WTC11 (cell line): Measurements from ENCODE around the gene DUSP22. TPM values are rescaled to one million over a fixed set of nuclear protein-coding genes. Genes with fewer than 3 reads are reported as not detected.

Source experiments
- ATAC-seq: fragments of 200-7000 bp; cut with Tn5 transposase; 2 replicates; pipeline ENCODE4 v1.10.0; 2021; ENCODE audit warnings: mild to moderate bottlenecking, moderate library complexity
- CTCF ChIA-PET: fragments of 300-600 bp; sonication (Branson Sonifier 250); formaldehyde crosslinking; loops from one replicate; lab custom pipeline; 2021; ENCODE audit warnings: antibody characterized with exemption; lab: Charles Lee
- POLR2A ChIA-PET: fragments of 350-600 bp; sonication (Branson Sonifier 250); formaldehyde crosslinking; loops from one replicate; lab custom pipeline; 2021; ENCODE audit warnings: antibody characterized with exemption; lab: Charles Lee
- DNase-seq: peaks from one replicate; pipeline ENCODE4 v3.0.0; 2021; ENCODE audit warnings: low spot score
- H3K27ac Mint-ChIP-seq: 2 replicates; pipeline ENCODE4 v1.8.0; 2021; ENCODE audit warnings: mixed read lengths
- H3K27me3 Mint-ChIP-seq: 2 replicates; pipeline ENCODE4 v1.8.0; 2021; ENCODE audit warnings: low read depth, mild to moderate bottlenecking, moderate library complexity, mixed read lengths
- H3K36me3 Mint-ChIP-seq: 2 replicates; pipeline ENCODE4 v1.8.0; 2021; ENCODE audit warnings: mixed read lengths
- H3K4me1 Mint-ChIP-seq: 2 replicates; pipeline ENCODE4 v1.8.0; 2022; ENCODE audit warnings: mixed read lengths
- H3K4me3 Mint-ChIP-seq: 2 replicates; pipeline ENCODE4 v1.8.0; 2021; ENCODE audit warnings: mild to moderate bottlenecking, moderate library complexity, mixed read lengths
- H3K9me3 Mint-ChIP-seq: 2 replicates; pipeline ENCODE4 v1.8.0; 2021; ENCODE audit warnings: mixed read lengths
- CDX4 ChIP-seq: fragments of 250-450 bp; sonication (Bioruptor Pico); IDR thresholded peaks from 2 replicates; pipeline ENCODE4 v1.9.0; 2021; ENCODE audit warnings: moderate library complexity, mild to moderate bottlenecking, inconsistent platforms, borderline replicate concordance
- E2F1 ChIP-seq: sonication (generic); formaldehyde crosslinking; IDR thresholded peaks from 2 replicates; pipeline ENCODE4 v1.8.0; 2022; ENCODE audit warnings: mild to moderate bottlenecking, missing genetic modification reagents
- E2F5 ChIP-seq: sonication (generic); formaldehyde crosslinking; IDR thresholded peaks from 2 replicates; pipeline ENCODE4 v1.8.1; 2022; ENCODE audit warnings: mild to moderate bottlenecking, moderate library complexity, missing genetic modification reagents
- FOXK1 ChIP-seq: sonication (generic); formaldehyde crosslinking; IDR thresholded peaks from 2 replicates; pipeline ENCODE4 v1.8.0; 2022; ENCODE audit warnings: mild to moderate bottlenecking, moderate library complexity, missing genetic modification reagents
- FOXP1 ChIP-seq: sonication (generic); formaldehyde crosslinking; IDR thresholded peaks from 2 replicates; pipeline ENCODE4 v1.8.0; 2022; ENCODE audit warnings: missing genetic modification reagents, mild to moderate bottlenecking, moderate library complexity, borderline replicate concordance
- HMGA2 ChIP-seq: fragments of 250-450 bp; sonication (Bioruptor Pico); IDR thresholded peaks from 2 replicates; pipeline ENCODE4 v1.4.0; 2021; ENCODE audit warnings: mild to moderate bottlenecking, moderate library complexity
- JAZF1 ChIP-seq: fragments of 250-450 bp; sonication (Bioruptor Pico); IDR thresholded peaks from 2 replicates; pipeline ENCODE4 v1.9.0; 2021; ENCODE audit warnings: moderate library complexity, mild to moderate bottlenecking, inconsistent platforms
- KAT7 ChIP-seq: sonication (generic); formaldehyde crosslinking; IDR thresholded peaks from 2 replicates; pipeline ENCODE4 v1.8.1; 2023; ENCODE audit warnings: missing genetic modification reagents, mild to moderate bottlenecking, borderline replicate concordance
- MAX ChIP-seq: sonication (generic); formaldehyde crosslinking; IDR thresholded peaks from 2 replicates; pipeline ENCODE4 v1.8.0; 2022; ENCODE audit warnings: mild to moderate bottlenecking, missing genetic modification reagents
- NFE2L1 ChIP-seq: sonication (generic); formaldehyde crosslinking; IDR thresholded peaks from 2 replicates; pipeline ENCODE4 v1.8.1; 2023; ENCODE audit warnings: missing genetic modification reagents
- NR2C2 ChIP-seq: sonication (generic); formaldehyde crosslinking; IDR thresholded peaks from 2 replicates; pipeline ENCODE4 v1.8.0; 2022; ENCODE audit warnings: mild to moderate bottlenecking, missing genetic modification reagents
- PREB ChIP-seq: sonication (generic); formaldehyde crosslinking; IDR thresholded peaks from 2 replicates; pipeline ENCODE4 v1.8.1; 2022; ENCODE audit warnings: mild to moderate bottlenecking, missing genetic modification reagents, moderate library complexity, borderline replicate concordance
- SMAD3 ChIP-seq: sonication (generic); formaldehyde crosslinking; IDR thresholded peaks from 2 replicates; pipeline ENCODE4 v1.8.0; 2022; ENCODE audit warnings: missing genetic modification reagents, mild to moderate bottlenecking, borderline replicate concordance
- STAT6 ChIP-seq: sonication (generic); formaldehyde crosslinking; conservative IDR thresholded peaks from 2 replicates; pipeline ENCODE4 v1.8.1; 2023; ENCODE audit warnings: mild to moderate bottlenecking, low read depth, missing genetic modification reagents, moderate library complexity
- TEAD1 ChIP-seq: sonication (generic); formaldehyde crosslinking; IDR thresholded peaks from 2 replicates; pipeline ENCODE4 v1.8.0; 2022; ENCODE audit warnings: mild to moderate bottlenecking, missing genetic modification reagents
- ZBTB43 ChIP-seq: sonication (generic); formaldehyde crosslinking; IDR thresholded peaks from 2 replicates; pipeline ENCODE4 v1.8.1; 2023; ENCODE audit warnings: mild to moderate bottlenecking, missing genetic modification reagents
- ZNF512 ChIP-seq: sonication (generic); formaldehyde crosslinking; IDR thresholded peaks from 2 replicates; pipeline ENCODE4 v1.8.1; 2022; ENCODE audit warnings: missing genetic modification reagents, borderline replicate concordance
- total RNA-seq: library from RNA; stranded (reverse); gene quantifications from 3 replicates; pipeline ENCODE4 v1.2.3, GENCODE V29; 2021

DUSP22 gene
- total RNA-seq, 1 experiment from 2014 or later = 38.5 TPM

- TF ChIP-seq NR2C2 (CRISPR knock-in tag) = no peak
Measured at GRCh38 chr6:394641-395289, 102.5 kb downstream of the DUSP22 start (continued).

GRCh38 chr6:395432-396125 lies 103.3 kb downstream of the DUSP22 start:
- ChIA-PET POLR2A (no interaction called here), CTCF (no interaction called here)
- Mint-ChIP-seq H3K4me3 (no peak overlapping the region), H3K9me3 (no peaks in the 10 kb centered on the region), H3K36me3 (peaks cover 4% of the 10 kb centered on the region; the same call in 1 of the 2 replicates), H3K27ac (no peak overlapping the region), H3K4me1 (peaks cover 9% of the 10 kb centered on the region), H3K27me3 (peaks cover 55% of the 10 kb centered on the region)
- no peak for DNase-seq
- TF ChIP-seq E2F1 (CRISPR knock-in tag) (no peak), E2F5 (no peak), CDX4 (CRISPR knock-in tag) (no peak)
- no peak for ATAC-seq

- TF ChIP-seq NR2C2 (CRISPR knock-in tag) = no peak
- TF ChIP-seq SMAD3 = no peak
- TF ChIP-seq ZBTB43 (CRISPR knock-in tag) = no peak
- TF ChIP-seq MAX = no peak
- TF ChIP-seq KAT7 (CRISPR knock-in tag) = no peak
- no peak for TF ChIP-seq STAT6 (CRISPR knock-in tag)
- no peak for TF ChIP-seq FOXK1 (CRISPR knock-in tag)
- no peak for TF ChIP-seq NFE2L1 (CRISPR knock-in tag)
- no peak for TF ChIP-seq TEAD1
- TF ChIP-seq HMGA2 = no peak
- TF ChIP-seq PREB = no peak
- no peak for TF ChIP-seq FOXP1
- TF ChIP-seq ZNF512 (CRISPR knock-in tag) = no peak
- no peak for TF ChIP-seq JAZF1 (CRISPR knock-in tag)
- TF ChIP-seq, all 79 proteins: peak for 0
Measured at GRCh38 chr6:396126-396520, 103.8 kb downstream of the DUSP22 start.

More at GRCh38 chr6:396126-396520, 103.8 kb downstream of the DUSP22 start:
- H3K4me1 Mint-ChIP-seq = peaks cover 7% of the 10 kb centered on the region
- ChIA-PET POLR2A (no interaction called here), CTCF (no interaction called here)
- ATAC-seq (no peak), DNase-seq (no peak)
- H3K27ac Mint-ChIP-seq = no peak overlapping the region
- peaks cover 4% of the 10 kb centered on the region; the same call in 1 of the 2 replicates for H3K36me3 Mint-ChIP-seq
- no peak overlapping the region for H3K4me3 Mint-ChIP-seq
- no peaks in the 10 kb centered on the region for H3K9me3 Mint-ChIP-seq
- H3K27me3 Mint-ChIP-seq = peaks cover 50% of the 10 kb centered on the region
